IMR-90 (cell line): ENCODE measurements around the gene ORMDL3. TPM values are rescaled to one million over a fixed set of nuclear protein-coding genes. Genes with fewer than 3 reads are reported as not detected.

ENCODE experiments used
- ATAC-seq: fragments of 200-7000 bp; cut with Tn5 transposase; 2 replicates; pipeline ENCODE4 v1.9.1; 2020; ENCODE audit warnings: low read depth, mild to moderate bottlenecking, moderate library complexity
- BruUV-seq: library from RNA; stranded (reverse); fragments of 400-500 nt; replicated peaks from 2 replicates; lab custom pipeline; 2021; lab: Mats Ljungman, UMichigan
- CTCF ChIA-PET: fragments of 300-600 bp; formaldehyde crosslinking; extraction: SDS; loops from one replicate; lab custom pipeline; 2021; ENCODE audit warnings: antibody characterized with exemption; lab: Yijun Ruan, JAX
- POLR2A ChIA-PET: fragments of 300-600 bp; sonication (Branson Sonifier 250); formaldehyde crosslinking; loops from one replicate; lab custom pipeline; 2022; ENCODE audit warnings: antibody characterized with exemption; ENCODE audit not compliant: unreplicated experiment; lab: Charles Lee
- DNase-seq: peaks from one replicate; pipeline ENCODE4 v3.0.0; 2013
- H2AFZ ChIP-seq: replicated peaks from 2 replicates; pipeline ENCODE3; 2013; ENCODE audit warnings: low read length, mild to moderate bottlenecking; ENCODE audit not compliant: poor library complexity
- H2AK5ac ChIP-seq: 2 replicates; pipeline ENCODE4 v1.6.1; 2013; ENCODE audit warnings: low read depth, low read length, inconsistent platforms
- H2AK9ac ChIP-seq: replicated peaks from 2 replicates; pipeline ENCODE3; 2013; ENCODE audit warnings: mild to moderate bottlenecking, low read depth, low read length, moderate library complexity; ENCODE audit not compliant: poor library complexity
- H2BK120ac ChIP-seq: 2 replicates; pipeline ENCODE4 v1.6.1; 2013; ENCODE audit warnings: low read depth, low read length, inconsistent platforms
- H2BK15ac ChIP-seq: 3 replicates; pipeline ENCODE4 v1.6.1; 2013; ENCODE audit warnings: low read depth, low read length, inconsistent platforms
- H2BK20ac ChIP-seq: 2 replicates; pipeline ENCODE4 v1.6.1; 2013; ENCODE audit warnings: low read depth, mild to moderate bottlenecking, inconsistent platforms, low read length, moderate library complexity
- H2BK5ac ChIP-seq: 2 replicates; pipeline ENCODE4 v1.6.1; 2013; ENCODE audit warnings: mild to moderate bottlenecking, low read depth, low read length, inconsistent platforms; ENCODE audit not compliant: poor library complexity, severe bottlenecking
- H3K14ac ChIP-seq: replicated peaks from 2 replicates; pipeline ENCODE4 v1.6.1; 2013; ENCODE audit warnings: low read depth, low read length, inconsistent platforms
- H3K18ac ChIP-seq: 2 replicates; pipeline ENCODE4 v1.6.1; 2013; ENCODE audit warnings: low read depth, low read length, control low read depth
- H3K23ac ChIP-seq: 2 replicates; pipeline ENCODE4 v1.6.1; 2013; ENCODE audit warnings: low read depth, low read length, inconsistent platforms
- H3K27ac ChIP-seq: 2 replicates; pipeline ENCODE4 v1.5.1; 2013; ENCODE audit warnings: mild to moderate bottlenecking, control low read depth, low read length; ENCODE audit not compliant: insufficient read depth
- H3K27me3 ChIP-seq: 2 replicates; pipeline ENCODE4 v1.6.1; 2013; ENCODE audit warnings: low read length; ENCODE audit not compliant: control insufficient read depth, insufficient read depth
- H3K36me3 ChIP-seq: 2 replicates; pipeline ENCODE4 v1.6.1; 2013; ENCODE audit warnings: low read length, mixed read lengths; ENCODE audit not compliant: control insufficient read depth, insufficient read depth
- H3K4ac ChIP-seq: 2 replicates; pipeline ENCODE4 v1.6.1; 2013; ENCODE audit warnings: low read depth, low read length, inconsistent platforms
- H3K4me1 ChIP-seq: 2 replicates; pipeline ENCODE4 v1.6.1; 2013; ENCODE audit warnings: low read length, mixed read lengths; ENCODE audit not compliant: control insufficient read depth, insufficient read depth
- H3K4me2 ChIP-seq: 2 replicates; pipeline ENCODE4 v1.6.1; 2013; ENCODE audit warnings: low read depth, mild to moderate bottlenecking, control low read depth, low read length, moderate library complexity
- H3K4me3 ChIP-seq: 2 replicates; pipeline ENCODE4 v1.5.1; 2013; ENCODE audit warnings: low read depth, mild to moderate bottlenecking, control low read depth, low read length, moderate library complexity; ENCODE audit not compliant: insufficient read depth
- H3K56ac ChIP-seq: 2 replicates; pipeline ENCODE4 v1.6.1; 2013; ENCODE audit warnings: low read length, inconsistent platforms; ENCODE audit not compliant: insufficient read depth; ENCODE audit errors: extremely low read depth
- H3K79me1 ChIP-seq, 2 experiments: 2 replicates each; pipeline ENCODE4 v1.6.1; 2013; ENCODE audit warnings: low read length in 2 of 2, inconsistent platforms in 1 of 2, low read depth in 1 of 2
- H3K9ac ChIP-seq: 2 replicates; pipeline ENCODE4 v1.6.1; 2013; ENCODE audit warnings: low read depth, low read length, control low read depth
- H3K9me1 ChIP-seq: 2 replicates; pipeline ENCODE4 v1.6.1; 2013; ENCODE audit warnings: low read length, inconsistent platforms; ENCODE audit not compliant: insufficient read depth
- H3K9me3 ChIP-seq: 2 replicates; pipeline ENCODE4 v1.6.1; 2013; ENCODE audit warnings: low read length; ENCODE audit not compliant: control insufficient read depth, insufficient read depth
- H4K20me1 ChIP-seq: 2 replicates; pipeline ENCODE4 v1.6.1; 2013; ENCODE audit warnings: low read length, inconsistent platforms; ENCODE audit not compliant: insufficient read depth
- H4K5ac ChIP-seq: 2 replicates; pipeline ENCODE4 v1.6.1; 2013; ENCODE audit warnings: mild to moderate bottlenecking, low read depth, low read length, control low read depth
- H4K8ac ChIP-seq, 2 experiments: 2 replicates each; pipeline ENCODE4 v1.6.1; 2013; ENCODE audit warnings: low read depth in 2 of 2, low read length in 2 of 2, control low read depth in 1 of 2, inconsistent platforms in 1 of 2
- H4K91ac ChIP-seq: 2 replicates; pipeline ENCODE4 v1.6.1; 2013; ENCODE audit warnings: low read depth, low read length, inconsistent platforms; ENCODE audit not compliant: insufficient read depth
- CEBPB ChIP-seq: IDR thresholded peaks from 2 replicates; pipeline ENCODE4 v1.6.1; 2012; ENCODE audit warnings: low read depth, low read length, improper control_type of control experiment
- CHD1 ChIP-seq: IDR thresholded peaks from 2 replicates; pipeline ENCODE4 v1.6.1; 2012; ENCODE audit warnings: low read depth, low read length, improper control_type of control experiment
- POLR2A ChIP-seq: IDR thresholded peaks from 2 replicates; pipeline ENCODE4 v1.6.1; 2012; ENCODE audit warnings: mild to moderate bottlenecking, low read depth, low read length
- RCOR1 ChIP-seq: IDR thresholded peaks from 2 replicates; pipeline ENCODE4 v1.6.1; 2012; ENCODE audit warnings: mild to moderate bottlenecking, low read length, improper control_type of control experiment; ENCODE audit not compliant: insufficient replicate concordance
- WGBS, 2 experiments: methylation state at CpG; one replicate each; pipeline versions ENCODE4 v1.1.5 to v1.1.7; 2013; ENCODE audit warnings: missing lambda C conversion rate in 2 of 2; ENCODE audit not compliant: insufficient read length in 1 of 2; ENCODE audit errors: extremely low coverage in 2 of 2; 5-methylcytosine and 5-hydroxymethylcytosine counted together
- dilution Hi-C: fragments of 300-500 bp; cut with HindIII; formaldehyde crosslinking; loops from one replicate; pipeline ENCODE4 v1.14.3; 2018; ENCODE audit warnings: low sequenced_read_pairs; ENCODE audit not compliant: unreplicated experiment
- in situ Hi-C: fragments of 300-500 bp; cut with MboI; formaldehyde crosslinking; loops from 3 replicates; pipeline ENCODE4 v1.14.3; 2019; ENCODE audit warnings: low sequenced_read_pairs, inconsistent platforms, mixed read lengths
- intact Hi-C: fragments of 100-400 bp; cut with micrococcal nuclease; formaldehyde crosslinking; loops from 2 replicates; pipeline ENCODE4 v1.10.0; 2022
- polyA plus RNA-seq, 3 experiments: library from polyadenylated mRNA; depleted of rRNA; stranded (reverse); fragments of >200 nt; gene quantifications; 2 replicates each; pipeline ENCODE4 v1.2.3, GENCODE V29; 2012; ENCODE audit warnings: low replicate concordance in 1 of 3
- total RNA-seq: library from RNA; depleted of rRNA; stranded (reverse); fragments of >200 nt; gene quantifications from 2 replicates; pipeline ENCODE4 v1.2.3, GENCODE V29; 2012

Gene ORMDL3
- total and polyA plus RNA-seq, 2 of the 4 experiments (the other 2 are of a cell fraction): 45.7 to 78.6 TPM

DNA sequence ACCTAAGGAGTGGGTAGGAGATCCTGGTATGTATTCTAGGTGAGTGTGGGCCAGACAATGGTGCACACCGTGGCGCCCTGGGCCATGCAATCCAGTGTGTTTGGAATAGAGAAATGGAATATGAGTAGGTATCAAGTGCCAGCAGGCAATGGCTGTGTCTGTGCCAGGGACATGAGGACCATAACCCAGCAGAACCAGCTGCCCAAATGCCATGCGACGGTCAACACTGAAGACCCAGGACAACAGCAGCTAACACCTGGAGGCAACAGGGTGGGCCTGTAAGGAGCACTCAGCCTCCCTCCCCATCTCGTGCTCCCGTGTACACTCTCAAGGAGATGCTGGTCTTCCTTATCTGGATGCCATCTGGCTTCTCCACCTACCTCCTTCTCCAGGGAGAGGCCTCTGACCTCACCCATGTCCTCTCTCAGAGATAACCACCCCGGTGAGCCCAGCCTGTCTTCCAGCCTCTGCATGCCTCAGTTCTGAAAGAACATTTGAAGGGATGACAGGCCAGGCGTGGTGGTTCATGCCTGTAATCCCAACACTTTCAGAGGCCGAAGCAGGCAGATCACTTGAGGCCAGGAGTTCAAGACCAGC lies 8.2 kb downstream of the ORMDL3 start:
- DNase-seq (no peak), ATAC-seq (no peak)
- no peak overlapping the region for H3K23ac ChIP-seq
- no peak overlapping the region for H3K56ac ChIP-seq
- no peak overlapping the region for H4K5ac ChIP-seq
- in situ Hi-C loops (no loop called here), intact Hi-C loops (no loop called here), dilution Hi-C loops (no loop called here)
- no peak overlapping the region for H4K8ac ChIP-seq
- peaks cover 5% of the 10 kb centered on the region for H3K4me1 ChIP-seq
- peaks cover 50% of the 10 kb centered on the region for H3K36me3 ChIP-seq
- no peak overlapping the region for H2BK120ac ChIP-seq
- H2BK20ac ChIP-seq: no peak overlapping the region
- H3K9ac ChIP-seq: no peak overlapping the region
- peaks cover 9 to 23% of the 10 kb centered on the region in 2 experiments; a peak in 3 of 4 replicates for H3K79me1 ChIP-seq
- ChIA-PET POLR2A (no interaction called here), CTCF (no interaction called here)
- H2AK5ac ChIP-seq: no peak overlapping the region
- no peak overlapping the region for H3K18ac ChIP-seq
- H3K9me3 ChIP-seq: no peaks in the 10 kb centered on the region
- 100% methylated on average over 6 of the region's 9 CpGs; no CpG with 5 or more reads in 1 of the 2 experiments for WGBS, 2 experiments
- BruUV-seq: no TSS peak
- no peak overlapping the region for H3K4ac ChIP-seq
- no peak overlapping the region for H2AFZ ChIP-seq
- H3K4me2 ChIP-seq: no peak overlapping the region
- H4K91ac ChIP-seq: no peak overlapping the region
- H3K27ac ChIP-seq: no peak overlapping the region
- H3K9me1 ChIP-seq: peaks cover 23% of the 10 kb centered on the region
- H2AK9ac ChIP-seq: no peak overlapping the region
- H2BK15ac ChIP-seq: no peak overlapping the region
- H3K4me3 ChIP-seq: no peak overlapping the region
- no peak for TF ChIP-seq CEBPB
- TF ChIP-seq RCOR1: no peak
- no peak for TF ChIP-seq CHD1
- TF ChIP-seq POLR2A: no peak
- peaks cover 12% of the 10 kb centered on the region; the same call in 1 of the 2 replicates for H4K20me1 ChIP-seq
- H3K14ac ChIP-seq: no peak overlapping the region
- H3K27me3 ChIP-seq: no peaks in the 10 kb centered on the region
- H2BK5ac ChIP-seq: no peak overlapping the region
